Caco-2 (cell line): ENCODE results near the gene CCNQ. TPM values are rescaled to one million over a fixed set of nuclear protein-coding genes. Genes with fewer than 3 reads are reported as not detected.

Experiments used
- BruUV-seq: library from RNA; stranded (reverse); fragments of 400-500 nt; replicated peaks from 2 replicates; lab custom pipeline; 2021; lab: Mats Ljungman, UMichigan
- CTCF ChIA-PET: fragments of 300-600 bp; sonication (Branson Sonifier 250); formaldehyde crosslinking; loops from one replicate; lab custom pipeline; 2022; ENCODE audit warnings: antibody characterized with exemption; lab: Charles Lee
- POLR2A ChIA-PET: fragments of 300-600 bp; sonication (Branson Sonifier 250); formaldehyde crosslinking; loops from one replicate; lab custom pipeline; 2022; ENCODE audit warnings: antibody characterized with exemption; lab: Charles Lee
- DNase-seq, 2 experiments: peaks; one replicate each; pipeline versions ENCODE4 v3.0.0 to v3.0.0-alpha.2; 2020 to 2022
- H3K27me3 ChIP-seq: replicated peaks from 2 replicates; pipeline ENCODE4 v1.6.0; 2011; ENCODE audit warnings: low read length; ENCODE audit not compliant: control insufficient read depth, insufficient read depth
- H3K36me3 ChIP-seq: 2 replicates; pipeline ENCODE4 v1.5.1; 2011; ENCODE audit warnings: low read length; ENCODE audit not compliant: control insufficient read depth, insufficient read depth
- H3K4me1 ChIP-seq: fragments of 250-450 bp; sonication (Bioruptor Pico); 2 replicates; pipeline ENCODE4 v1.5.1; 2020; ENCODE audit warnings: mild to moderate bottlenecking
- H3K4me3 ChIP-seq: 2 replicates; pipeline ENCODE4 v1.5.1; 2011; ENCODE audit warnings: low read depth, mild to moderate bottlenecking, control low read depth, low read length
- H3K9me3 ChIP-seq: fragments of 250-450 bp; sonication (Bioruptor Pico); 2 replicates; pipeline ENCODE4 v1.5.1; 2020; ENCODE audit warnings: mild to moderate bottlenecking, moderate library complexity
- H3K27ac Mint-ChIP-seq: one replicate; pipeline ENCODE4 v1.8.0; 2022; ENCODE audit warnings: mixed read lengths; ENCODE audit not compliant: unreplicated experiment
- H3K27me3 Mint-ChIP-seq: one replicate; pipeline ENCODE4 v1.8.0; 2022; ENCODE audit warnings: mixed read lengths; ENCODE audit not compliant: insufficient read depth, unreplicated experiment
- H3K36me3 Mint-ChIP-seq: one replicate; pipeline ENCODE4 v1.8.0; 2022; ENCODE audit warnings: mild to moderate bottlenecking, mixed read lengths; ENCODE audit not compliant: insufficient read depth, unreplicated experiment
- H3K4me1 Mint-ChIP-seq: one replicate; pipeline ENCODE4 v1.8.0; 2022; ENCODE audit warnings: low read depth, mixed read lengths; ENCODE audit not compliant: unreplicated experiment
- H3K4me3 Mint-ChIP-seq: one replicate; pipeline ENCODE4 v1.8.0; 2022; ENCODE audit warnings: mild to moderate bottlenecking, moderate library complexity, mixed read lengths; ENCODE audit not compliant: unreplicated experiment
- H3K9me3 Mint-ChIP-seq: one replicate; pipeline ENCODE4 v1.8.0; 2022; ENCODE audit warnings: mixed read lengths; ENCODE audit not compliant: unreplicated experiment
- intact Hi-C: fragments of 100-400 bp; cut with micrococcal nuclease; formaldehyde crosslinking; loops from one replicate; pipeline ENCODE4 v1.10.0; 2022; ENCODE audit not compliant: unreplicated experiment
- total RNA-seq: library from RNA; stranded (reverse); gene quantifications from 2 replicates; pipeline ENCODE4 v1.2.3, GENCODE V29; 2022
- TF ChIP-seq, protein P1 (sequence below), 2 experiments: fragments of 200-600 bp in 1 of 2; IDR thresholded peaks; 1 replicate in 1 of 2; 2 replicates in 1 of 2; pipeline versions ENCODE4 v1.5.1 to v1.8.0; 2011 to 2022; ENCODE audit warnings: antibody characterized with exemption in 1 of 2, control low read depth in 1 of 2, inconsistent platforms in 1 of 2, low read depth in 1 of 2, low read length in 1 of 2, mild to moderate bottlenecking in 1 of 2, moderate library complexity in 1 of 2; ENCODE audit not compliant: insufficient read depth in 1 of 2, severe bottlenecking in 1 of 2, unreplicated experiment in 1 of 2

The CCNQ gene
- total RNA-seq, 1 experiment from 2014 or later = 23.8 TPM

DNA sequence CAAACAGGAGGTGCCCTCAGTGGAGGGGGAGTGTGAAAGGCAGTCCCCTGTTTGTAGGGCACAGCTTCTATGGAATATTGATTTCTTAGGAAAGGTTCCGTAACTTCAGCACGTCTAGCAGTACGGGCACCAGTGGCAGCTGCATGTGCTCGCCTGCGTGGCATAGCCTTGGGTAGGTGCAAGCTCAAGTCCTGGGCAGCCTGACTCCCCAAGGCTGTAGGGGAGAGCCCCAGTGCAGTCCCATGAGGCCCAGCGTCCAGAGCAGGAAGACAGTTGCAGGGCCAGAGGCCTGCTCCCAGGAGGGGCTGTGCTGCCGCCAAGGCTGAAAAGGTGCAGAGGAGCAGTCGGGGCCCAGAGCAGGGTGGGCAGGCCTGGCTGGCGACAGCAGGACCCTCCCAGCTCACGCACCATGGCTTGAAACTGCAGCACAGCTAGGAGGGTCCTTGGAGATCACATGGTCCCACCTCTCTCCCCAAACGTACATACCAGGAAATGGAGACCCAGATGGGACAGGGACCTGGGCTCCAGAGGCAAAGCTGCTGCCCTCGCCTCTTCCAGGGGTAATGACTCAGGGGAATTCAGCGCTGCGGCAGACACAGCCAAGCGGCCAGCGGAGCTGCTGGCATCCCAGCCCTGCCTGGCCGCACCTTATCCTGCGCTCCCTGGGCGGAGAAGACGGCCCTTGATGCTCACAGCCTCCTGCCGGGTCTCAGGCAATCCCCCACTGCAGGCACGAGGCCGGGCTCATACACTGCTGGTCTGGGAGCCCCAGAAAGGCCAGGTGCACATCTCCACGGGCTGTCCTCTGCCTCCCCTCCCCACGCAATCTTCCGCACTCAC lies 42.0 kb upstream of the CCNQ start:
- Histone ChIP-seq H3K4me1 (peaks cover 15% of the 10 kb centered on the region), H3K36me3 (no peaks in the 10 kb centered on the region), H3K27me3 (no peaks in the 10 kb centered on the region), H3K4me3 (no peak overlapping the region), H3K9me3 (no peaks in the 10 kb centered on the region)
- CTCF ChIA-PET = no interaction called here
- H3K9me3 Mint-ChIP-seq = no peaks in the 10 kb centered on the region
- no TSS peak for BruUV-seq
- H3K27ac Mint-ChIP-seq = no peak overlapping the region
- POLR2A ChIA-PET = no interaction called here
- TF ChIP-seq, protein P1, sequence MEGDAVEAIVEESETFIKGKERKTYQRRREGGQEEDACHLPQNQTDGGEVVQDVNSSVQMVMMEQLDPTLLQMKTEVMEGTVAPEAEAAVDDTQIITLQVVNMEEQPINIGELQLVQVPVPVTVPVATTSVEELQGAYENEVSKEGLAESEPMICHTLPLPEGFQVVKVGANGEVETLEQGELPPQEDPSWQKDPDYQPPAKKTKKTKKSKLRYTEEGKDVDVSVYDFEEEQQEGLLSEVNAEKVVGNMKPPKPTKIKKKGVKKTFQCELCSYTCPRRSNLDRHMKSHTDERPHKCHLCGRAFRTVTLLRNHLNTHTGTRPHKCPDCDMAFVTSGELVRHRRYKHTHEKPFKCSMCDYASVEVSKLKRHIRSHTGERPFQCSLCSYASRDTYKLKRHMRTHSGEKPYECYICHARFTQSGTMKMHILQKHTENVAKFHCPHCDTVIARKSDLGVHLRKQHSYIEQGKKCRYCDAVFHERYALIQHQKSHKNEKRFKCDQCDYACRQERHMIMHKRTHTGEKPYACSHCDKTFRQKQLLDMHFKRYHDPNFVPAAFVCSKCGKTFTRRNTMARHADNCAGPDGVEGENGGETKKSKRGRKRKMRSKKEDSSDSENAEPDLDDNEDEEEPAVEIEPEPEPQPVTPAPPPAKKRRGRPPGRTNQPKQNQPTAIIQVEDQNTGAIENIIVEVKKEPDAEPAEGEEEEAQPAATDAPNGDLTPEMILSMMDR (IDR thresholded peaks at IDR 0.05; ENCODE audit: insufficient read depth in 1 of 2, low read depth in 1 of 2, low read length in 1 of 2, severe bottlenecking in 1 of 2, unreplicated experiment in 1 of 2) = no peak
- intact Hi-C loops = no loop called here
- H3K4me3 Mint-ChIP-seq = no peak overlapping the region
- no peaks in the 10 kb centered on the region for H3K36me3 Mint-ChIP-seq
- no peak for DNase-seq
- peaks cover 4% of the 10 kb centered on the region for H3K27me3 Mint-ChIP-seq
- peaks cover 6% of the 10 kb centered on the region for H3K4me1 Mint-ChIP-seq

DNA sequence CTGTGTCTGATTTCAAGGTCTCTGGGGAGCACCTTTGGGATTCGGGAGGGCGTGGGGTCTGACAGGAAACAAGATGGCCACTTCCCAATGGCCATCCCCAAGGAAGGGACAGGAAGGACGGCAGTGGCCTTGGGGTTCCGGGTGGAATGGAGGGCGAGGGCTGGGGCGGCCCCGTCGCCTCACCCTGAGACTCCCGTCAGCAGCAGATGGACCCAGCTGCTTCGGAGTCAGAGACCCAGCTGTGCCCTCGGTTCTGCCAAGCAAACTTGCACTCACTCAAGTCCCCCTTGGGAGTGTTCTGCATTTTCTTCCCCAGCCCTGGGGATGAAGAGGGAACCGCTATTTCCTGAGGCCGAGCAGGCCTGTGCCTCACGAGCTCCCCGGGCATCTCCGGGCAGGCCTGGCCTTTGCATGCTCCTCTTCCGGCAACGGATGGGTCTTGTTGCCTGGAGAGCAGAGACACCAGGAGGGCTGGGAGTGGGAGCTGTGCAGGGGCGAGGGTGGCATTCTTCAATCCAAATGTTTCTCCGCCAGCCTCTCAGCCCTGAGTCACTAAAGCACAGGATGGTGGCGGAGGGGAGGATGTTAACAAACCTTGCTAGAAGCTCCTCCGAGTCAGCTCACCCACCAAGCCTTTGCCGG lies 41.2 kb upstream of the CCNQ start:
- TF ChIP-seq, protein P1 (IDR thresholded peaks at IDR 0.05; ENCODE audit: insufficient read depth in 1 of 2, low read depth in 1 of 2, low read length in 1 of 2, severe bottlenecking in 1 of 2, unreplicated experiment in 1 of 2) = no peak
- H3K4me1 ChIP-seq = peaks cover 7% of the 10 kb centered on the region
- intact Hi-C loops = no loop called here
- H3K36me3 Mint-ChIP-seq = no peaks in the 10 kb centered on the region
- H3K4me3 Mint-ChIP-seq = no peak overlapping the region
- no peak overlapping the region for H3K27ac Mint-ChIP-seq
- H3K36me3 ChIP-seq = no peaks in the 10 kb centered on the region
- no peaks in the 10 kb centered on the region for H3K27me3 ChIP-seq
- no peak overlapping the region for H3K4me3 ChIP-seq
- ChIA-PET CTCF (no interaction called here), POLR2A (no interaction called here)
- peaks cover 4% of the 10 kb centered on the region for H3K27me3 Mint-ChIP-seq
- no peaks in the 10 kb centered on the region for H3K9me3 Mint-ChIP-seq
- no peak for DNase-seq
- no peaks in the 10 kb centered on the region for H3K9me3 ChIP-seq
- peaks cover 7% of the 10 kb centered on the region for H3K4me1 Mint-ChIP-seq
- BruUV-seq = no TSS peak

DNA sequence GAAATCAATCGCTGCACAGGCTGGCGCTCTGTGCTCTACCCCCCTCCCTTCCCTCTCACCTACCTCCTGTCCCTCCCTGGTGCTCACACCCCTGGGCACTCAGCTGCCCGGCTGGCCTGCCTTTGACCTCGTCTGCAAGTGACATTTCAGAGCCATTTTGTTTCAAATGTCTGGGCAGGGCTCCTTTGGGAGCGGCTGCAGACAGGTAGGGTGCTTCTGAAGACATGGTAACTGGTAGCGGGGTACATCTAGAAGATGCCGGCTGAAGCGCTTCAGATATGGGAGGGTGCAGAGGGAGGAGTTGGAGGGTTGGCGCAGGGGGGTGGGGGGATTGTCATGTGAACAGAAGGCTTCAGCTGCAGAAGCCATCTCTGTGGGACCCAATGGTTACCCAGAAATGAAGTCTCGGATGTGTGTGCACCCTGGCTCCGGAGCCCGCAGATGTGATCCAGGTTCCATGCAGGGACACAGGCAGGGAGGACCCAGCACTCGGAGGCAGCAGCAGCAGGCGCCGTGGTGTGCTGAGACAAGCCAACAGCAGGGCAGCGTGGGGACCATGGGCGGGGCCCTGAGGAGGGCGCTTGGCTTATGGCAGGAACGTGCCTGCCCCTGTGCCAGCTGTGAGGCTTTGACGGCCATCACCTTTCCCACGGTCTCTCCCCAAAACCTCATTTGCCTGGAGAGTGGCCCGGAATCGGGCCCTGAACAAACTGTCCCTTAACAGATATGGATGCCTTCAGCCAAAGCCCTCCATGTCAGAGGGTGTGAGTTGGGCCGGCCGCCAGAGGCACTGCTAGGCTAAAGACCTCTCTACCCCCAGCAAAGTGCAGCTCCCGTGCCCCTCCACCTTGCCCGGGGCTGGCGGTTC lies 40.5 kb upstream of the CCNQ start:
- no peak overlapping the region for H3K4me3 ChIP-seq
- Mint-ChIP-seq H3K27me3 (peaks cover 4% of the 10 kb centered on the region), H3K9me3 (no peaks in the 10 kb centered on the region), H3K27ac (no peak overlapping the region), H3K4me1 (peaks cover 14% of the 10 kb centered on the region), H3K36me3 (no peaks in the 10 kb centered on the region), H3K4me3 (no peak overlapping the region)
- BruUV-seq = no TSS peak
- ChIA-PET POLR2A (no interaction called here), CTCF (no interaction called here)
- DNase-seq = no peak
- no peaks in the 10 kb centered on the region for H3K36me3 ChIP-seq
- H3K9me3 ChIP-seq = no peaks in the 10 kb centered on the region
- TF ChIP-seq, protein P1 (IDR thresholded peaks at IDR 0.05; ENCODE audit: insufficient read depth in 1 of 2, low read depth in 1 of 2, low read length in 1 of 2, severe bottlenecking in 1 of 2, unreplicated experiment in 1 of 2) = no peak
- no peaks in the 10 kb centered on the region for H3K27me3 ChIP-seq
- intact Hi-C loops = no loop called here
- no peaks in the 10 kb centered on the region for H3K4me1 ChIP-seq
